Immature natural killer cell (primary cell): ENCODE measurements around the gene CHSY1. TPM values are rescaled to one million over a fixed set of nuclear protein-coding genes. Genes with fewer than 3 reads are reported as not detected.
"Not testable (repeated sequence)": the region's sequence is repeated elsewhere in the genome, so short reads cannot be mapped to it uniquely, and the experiment has no call there.

Experiments
- DNase-seq, 3 donors: peaks; one replicate each; pipeline ENCODE4 v3.0.0; 2022; ENCODE audit warnings: mixed read lengths in 1 of 3
- H3K27ac Mint-ChIP-seq, 6 donors: one replicate each; pipeline ENCODE4 v1.8.0; 2020; ENCODE audit warnings: mixed read lengths in 6 of 6, mild to moderate bottlenecking in 5 of 6, inconsistent platforms in 4 of 6, moderate library complexity in 3 of 6
- H3K27me3 Mint-ChIP-seq, 3 donors: one replicate each; pipeline ENCODE4 v1.8.0; 2020 to 2021; ENCODE audit warnings: low read depth in 3 of 3, mild to moderate bottlenecking in 3 of 3, mixed read lengths in 3 of 3, moderate library complexity in 3 of 3, inconsistent platforms in 1 of 3
- H3K36me3 Mint-ChIP-seq, 3 donors: one replicate each; pipeline ENCODE4 v1.8.0; 2020; ENCODE audit warnings: mixed read lengths in 3 of 3, inconsistent platforms in 2 of 3, mild to moderate bottlenecking in 2 of 3
- H3K4me1 Mint-ChIP-seq, 2 donors: one replicate each; pipeline ENCODE4 v1.8.0; 2020; ENCODE audit warnings: inconsistent platforms in 2 of 2, mild to moderate bottlenecking in 2 of 2, mixed read lengths in 2 of 2, moderate library complexity in 1 of 2
- H3K4me3 Mint-ChIP-seq, 5 donors: one replicate each; pipeline ENCODE4 v1.8.0; 2020; ENCODE audit warnings: mild to moderate bottlenecking in 5 of 5, mixed read lengths in 5 of 5, inconsistent platforms in 3 of 5, moderate library complexity in 3 of 5
- H3K9me3 Mint-ChIP-seq, 6 donors: one replicate each; pipeline ENCODE4 v1.8.0; 2020; ENCODE audit warnings: mild to moderate bottlenecking in 6 of 6, mixed read lengths in 6 of 6, inconsistent platforms in 4 of 6, moderate library complexity in 3 of 6
- polyA plus RNA-seq, 3 donors: library from polyadenylated mRNA; unstranded; fragments of 300-500 nt; fragmentation: Illumina TruSeq; gene quantifications; one replicate each; pipeline ENCODE4 v1.2.3, GENCODE V29; 2021

CHSY1 gene
- polyA plus RNA-seq, 3 donors from 2014 or later: 2.8 to 4.0 (median 2.8) TPM

DNA sequence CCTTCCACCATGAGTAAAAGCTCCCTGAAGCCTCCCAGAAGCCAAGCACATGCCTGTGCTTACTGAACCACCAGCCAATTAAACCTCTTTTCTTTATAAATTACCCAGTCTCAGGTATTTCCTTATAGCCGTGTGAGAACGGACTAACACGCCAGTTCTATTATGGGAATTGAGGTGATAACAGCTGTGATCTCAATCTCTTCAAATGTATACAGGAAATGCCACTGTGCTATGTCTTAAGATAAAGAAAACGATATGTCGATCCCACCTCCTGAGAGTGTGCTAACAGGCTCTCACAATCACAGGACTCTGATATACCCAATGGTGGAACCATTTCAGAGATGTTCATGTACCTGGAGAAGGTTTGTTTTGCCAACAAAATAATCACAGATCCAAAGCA lies 26.2 kb downstream of the CHSY1 start:
- Mint-ChIP-seq H3K4me3 (peak overlapping the region in 1 of 5 donors; percentile 21), H3K9me3 (peaks cover 3 to 19% (median 12%) of the 10 kb centered on the region in 6 donors), H3K4me1 (peaks cover 68 to 73% of the 10 kb centered on the region in 2 donors), H3K27ac (peak overlapping the region in 4 of 6 donors; percentile 28 to 75 (median 46)), H3K27me3 (peaks cover 0 to 2% (median 0%) of the 10 kb centered on the region in 3 donors), H3K36me3 (peaks cover 23 to 25% (median 24%) of the 10 kb centered on the region in 3 donors)
- DNase-seq: no peak

DNA sequence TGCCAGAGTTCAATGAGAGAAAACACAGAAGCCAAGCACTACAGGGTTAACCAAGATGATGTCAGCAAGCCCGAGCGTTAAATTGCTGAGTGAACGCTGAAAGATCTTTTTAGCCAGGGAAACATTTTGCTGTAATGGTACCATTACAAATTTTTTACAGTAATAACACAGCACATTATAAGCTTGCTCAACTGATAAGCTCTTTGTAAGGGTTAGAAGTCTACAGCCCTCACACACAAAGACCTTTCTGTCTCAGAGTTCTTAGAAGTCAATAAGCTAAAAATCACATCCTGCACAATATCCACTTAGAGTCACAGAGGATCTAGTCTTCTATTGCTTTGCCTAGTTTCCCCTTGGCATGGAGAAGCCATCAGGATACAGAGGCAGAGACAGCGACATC lies 29.9 kb downstream of the CHSY1 start:
- peaks cover 0 to 4% (median 3%) of the 10 kb centered on the region in 3 donors for H3K36me3 Mint-ChIP-seq
- H3K27me3 Mint-ChIP-seq: peaks cover 0 to 2% (median 0%) of the 10 kb centered on the region in 3 donors
- H3K27ac Mint-ChIP-seq: peak overlapping the region in 3 of 6 donors; percentile 9 to 29 (median 18)
- H3K4me3 Mint-ChIP-seq: no peak overlapping the region
- peaks cover 0 to 1% (median 0%) of the 10 kb centered on the region in 6 donors for H3K9me3 Mint-ChIP-seq
- peaks cover 81 to 86% of the 10 kb centered on the region in 2 donors for H3K4me1 Mint-ChIP-seq
- no peak for DNase-seq

DNA sequence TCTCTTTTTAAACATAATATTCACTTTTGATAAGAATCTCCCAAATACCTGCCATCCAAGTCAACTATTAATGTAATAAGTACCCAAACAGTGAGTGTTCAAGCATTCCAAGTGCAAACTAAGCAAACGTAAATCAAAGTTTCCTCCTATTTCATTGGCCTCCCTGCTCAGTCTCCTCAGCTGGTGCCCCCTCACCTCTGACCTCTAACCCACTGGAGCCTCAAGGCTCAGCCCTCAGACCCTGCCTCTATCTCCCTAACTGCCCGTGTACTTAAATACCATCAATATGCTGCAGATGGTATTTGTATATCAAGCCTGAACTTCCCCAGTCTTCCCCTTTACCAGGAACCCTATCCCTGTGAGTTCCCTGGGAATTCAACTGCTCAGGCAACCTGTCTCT lies 31.8 kb downstream of the CHSY1 start:
- H3K27ac Mint-ChIP-seq: peak overlapping the region; percentile 8 to 81 (median 22)
- peaks cover 0 to 4% (median 0%) of the 10 kb centered on the region in 3 donors for H3K36me3 Mint-ChIP-seq
- H3K9me3 Mint-ChIP-seq: no peaks in the 10 kb centered on the region
- peak overlapping the region in 2 of 5 donors; percentile 8 to 14 for H3K4me3 Mint-ChIP-seq
- peaks cover 78 to 85% of the 10 kb centered on the region in 2 donors for H3K4me1 Mint-ChIP-seq
- H3K27me3 Mint-ChIP-seq: no peaks in the 10 kb centered on the region
- DNase-seq: no peak

DNA sequence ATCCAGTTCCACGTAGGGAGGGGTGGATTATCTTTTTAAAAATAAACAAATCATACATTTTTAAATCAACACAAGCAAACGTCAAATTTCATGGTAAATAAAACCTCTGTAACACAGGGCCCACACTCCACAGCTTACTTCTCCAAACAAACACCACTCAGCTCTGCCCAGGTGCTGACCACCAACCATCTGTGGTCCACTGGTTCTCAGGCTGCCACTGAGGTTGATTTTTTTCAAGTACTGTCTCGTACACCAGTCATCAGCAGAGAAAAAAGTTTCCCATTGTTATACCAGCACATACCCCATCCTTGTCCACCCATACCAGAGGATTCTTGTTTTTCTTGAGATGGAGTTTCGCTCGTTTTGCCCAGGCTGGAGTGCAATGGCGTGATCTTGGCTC lies 32.4 kb downstream of the CHSY1 start:
- Mint-ChIP-seq H3K4me1 (peaks cover 75 to 82% of the 10 kb centered on the region in 2 donors), H3K9me3 (no peaks in the 10 kb centered on the region), H3K36me3 (peaks cover 0 to 4% (median 0%) of the 10 kb centered on the region in 3 donors), H3K27me3 (no peaks in the 10 kb centered on the region), H3K4me3 (peak overlapping the region in 1 of 5 donors; percentile 19), H3K27ac (peak overlapping the region in 5 of 6 donors; percentile 8 to 54 (median 38))
- peak in 1 of 3 donors; percentile 15 for DNase-seq

DNA sequence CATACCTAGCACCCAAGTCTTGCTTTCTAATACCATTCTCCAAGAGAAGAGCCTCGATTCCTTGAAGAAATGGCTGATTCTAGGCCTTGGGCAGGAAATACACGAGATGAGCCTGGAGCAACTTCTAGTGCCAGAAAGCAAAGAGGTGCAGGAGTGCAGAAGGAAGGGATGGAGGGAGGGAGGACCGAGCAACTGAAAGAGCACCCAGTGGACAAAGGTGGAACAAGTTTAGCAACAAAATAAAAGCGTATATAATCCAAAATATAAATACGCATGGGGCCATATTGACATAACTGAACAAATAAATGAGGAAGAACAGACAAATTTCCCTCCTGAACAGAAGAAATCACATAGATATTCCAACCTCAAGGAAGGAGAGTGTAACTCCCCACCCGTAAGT lies 34.4 kb downstream of the CHSY1 start:
- Mint-ChIP-seq H3K27ac (peak overlapping the region in 5 of 6 donors; percentile 8 to 53 (median 27)), H3K4me1 (peaks cover 73 to 86% of the 10 kb centered on the region in 2 donors), H3K4me3 (no peak overlapping the region), H3K36me3 (no peaks in the 10 kb centered on the region), H3K27me3 (no peaks in the 10 kb centered on the region), H3K9me3 (no peaks in the 10 kb centered on the region)
- no peak for DNase-seq

DNA sequence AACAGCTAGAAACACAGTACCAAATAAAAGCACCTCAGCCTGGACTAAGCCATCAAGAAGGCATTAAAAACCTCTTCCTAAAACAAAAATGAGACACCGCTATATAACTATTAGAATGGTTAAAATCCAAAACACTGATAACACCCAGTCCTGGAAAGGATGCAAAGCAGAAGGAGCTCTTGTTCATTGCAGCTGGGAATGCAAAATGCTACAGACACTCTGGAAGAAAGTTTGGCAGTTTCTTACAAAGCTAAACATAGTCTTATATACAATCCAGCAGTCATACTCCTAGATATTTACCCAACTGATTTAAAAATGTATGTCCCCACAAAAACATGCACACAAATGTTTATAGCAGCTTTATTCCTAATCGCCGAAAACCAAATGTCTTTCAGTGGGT lies 35.7 kb downstream of the CHSY1 start:
- no peak for DNase-seq
- H3K27me3 Mint-ChIP-seq: no peaks in the 10 kb centered on the region
- H3K4me1 Mint-ChIP-seq: peaks cover 70 to 89% of the 10 kb centered on the region in 2 donors
- no peaks in the 10 kb centered on the region for H3K9me3 Mint-ChIP-seq
- peak overlapping the region in 2 of 6 donors; percentile 2 to 14 for H3K27ac Mint-ChIP-seq
- no peak overlapping the region for H3K4me3 Mint-ChIP-seq
- no peaks in the 10 kb centered on the region for H3K36me3 Mint-ChIP-seq

DNA sequence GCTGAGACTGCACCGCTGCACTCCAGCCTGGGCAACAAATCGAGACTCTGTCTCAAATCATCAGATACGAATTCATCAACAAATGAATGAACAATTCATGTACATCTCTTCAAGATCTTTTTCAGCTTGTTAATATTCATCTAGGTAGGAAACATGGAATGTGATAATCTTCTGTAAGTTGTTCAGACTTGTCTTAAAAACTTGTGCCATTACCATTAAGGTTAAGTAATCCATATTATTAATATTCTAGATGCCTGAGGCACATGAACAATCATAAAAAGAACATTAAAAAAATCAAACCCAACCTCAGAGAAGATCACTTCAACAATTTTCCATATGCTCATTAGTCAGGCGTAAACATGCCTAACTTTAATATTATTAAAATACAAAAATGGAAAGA lies 36.2 kb downstream of the CHSY1 start:
- Mint-ChIP-seq H3K27ac (peak overlapping the region in 1 of 6 donors; percentile 14), H3K36me3 (no peaks in the 10 kb centered on the region), H3K9me3 (no peaks in the 10 kb centered on the region), H3K4me1 (peaks cover 68 to 86% of the 10 kb centered on the region in 2 donors), H3K27me3 (no peaks in the 10 kb centered on the region), H3K4me3 (no peak overlapping the region)
- DNase-seq: no peak

DNA sequence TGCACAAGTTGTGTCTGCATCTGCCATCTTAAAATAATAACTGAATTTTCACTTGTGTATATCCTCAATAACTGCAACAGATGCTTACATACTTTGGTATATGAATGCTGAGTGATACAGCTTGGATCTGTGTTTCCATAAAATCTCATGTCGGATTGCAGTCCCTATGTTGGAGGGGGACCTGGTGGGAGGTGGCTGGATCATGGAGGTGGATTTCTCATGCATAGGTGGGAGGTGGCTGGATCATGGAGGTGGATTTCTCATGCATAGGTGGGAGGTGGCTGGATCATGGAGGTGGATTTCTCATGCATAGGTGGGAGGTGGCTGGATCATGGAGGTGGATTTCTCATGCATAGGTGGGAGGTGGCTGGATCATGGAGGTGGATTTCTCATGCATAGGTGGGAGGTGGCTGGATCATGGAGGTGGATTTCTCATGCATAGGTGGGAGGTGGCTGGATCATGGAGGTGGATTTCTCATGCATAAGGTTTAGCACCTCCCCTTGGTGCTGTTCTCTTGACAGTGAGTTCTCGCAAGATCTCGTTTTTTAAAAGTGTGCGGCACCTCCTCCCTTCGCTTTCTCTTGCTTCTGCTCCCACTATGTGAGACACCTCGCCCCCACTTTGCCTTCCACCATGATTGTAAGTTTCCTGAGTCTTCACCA lies 37.3 kb downstream of the CHSY1 start:
- not testable (repeated sequence) for H3K4me3 Mint-ChIP-seq, H3K36me3 Mint-ChIP-seq, DNase-seq, H3K9me3 Mint-ChIP-seq, H3K27me3 Mint-ChIP-seq
- Mint-ChIP-seq H3K27ac (peak overlapping the region in 2 of 6 donors; percentile 36 to 59), H3K4me1 (peaks cover 66 to 85% of the 10 kb centered on the region in 2 donors)

DNA sequence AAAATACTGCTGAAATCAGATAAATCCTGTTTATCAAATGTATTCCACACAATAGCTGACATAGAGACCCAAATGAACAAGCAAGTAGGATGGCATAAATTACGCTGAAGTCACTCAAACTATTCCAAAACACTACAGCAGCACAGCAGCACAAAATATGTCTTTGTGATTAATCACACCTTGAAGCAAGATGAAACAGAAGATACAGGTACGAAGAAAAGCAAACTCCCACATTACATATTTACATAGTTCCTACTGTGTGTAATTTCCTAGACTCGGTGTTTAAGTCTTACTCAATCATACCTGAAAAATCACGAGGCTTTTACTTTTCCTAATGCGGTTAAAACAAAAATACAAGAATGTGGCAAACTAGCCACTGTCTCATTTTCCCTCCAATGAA lies 38.3 kb downstream of the CHSY1 start:
- Mint-ChIP-seq H3K27me3 (no peaks in the 10 kb centered on the region), H3K27ac (peak overlapping the region in 1 of 6 donors; percentile 54), H3K4me1 (peaks cover 68 to 84% of the 10 kb centered on the region in 2 donors), H3K36me3 (no peaks in the 10 kb centered on the region), H3K4me3 (no peak overlapping the region), H3K9me3 (no peaks in the 10 kb centered on the region)
- no peak for DNase-seq

DNA sequence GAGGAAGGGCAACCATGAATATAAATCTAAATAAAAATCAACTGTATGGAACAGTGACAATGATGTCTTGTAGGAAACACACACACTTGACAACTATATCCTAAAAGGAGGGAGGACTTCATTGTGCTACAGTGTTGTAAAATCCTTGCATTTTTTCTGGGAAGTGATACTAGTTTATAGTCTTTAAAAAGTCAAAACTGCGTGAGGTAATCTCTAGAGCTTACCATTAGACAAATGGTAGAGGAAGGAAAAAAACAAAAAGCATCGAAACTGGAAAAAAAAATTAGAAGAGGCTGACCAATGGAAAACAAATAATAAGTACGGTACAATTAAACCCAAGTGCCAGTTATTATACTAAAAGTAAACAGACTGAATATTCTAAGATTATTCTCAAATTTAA lies 38.7 kb downstream of the CHSY1 start:
- Mint-ChIP-seq H3K27me3 (no peaks in the 10 kb centered on the region), H3K27ac (no peak overlapping the region), H3K4me1 (peaks cover 65 to 83% of the 10 kb centered on the region in 2 donors), H3K9me3 (no peaks in the 10 kb centered on the region), H3K36me3 (no peaks in the 10 kb centered on the region), H3K4me3 (no peak overlapping the region)
- DNase-seq: no peak

DNA sequence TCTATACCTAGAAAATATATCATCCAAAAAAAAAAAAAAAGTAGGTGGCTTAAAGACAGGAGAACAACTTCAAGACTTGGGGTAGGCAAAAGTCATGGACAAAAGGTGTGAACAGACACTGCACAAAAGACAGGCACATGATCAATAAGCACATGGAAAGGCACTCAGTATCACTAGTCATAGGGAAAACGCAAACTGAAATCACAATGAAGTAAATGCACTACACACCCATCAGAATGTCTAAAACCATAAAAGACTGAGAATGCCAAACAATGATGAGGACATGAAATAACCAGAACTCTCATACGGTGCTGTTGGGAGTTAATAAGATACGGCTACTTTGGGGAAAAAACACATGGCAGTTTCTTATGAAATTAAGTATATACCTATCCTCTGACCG lies 40.0 kb downstream of the CHSY1 start:
- no peak overlapping the region for H3K4me3 Mint-ChIP-seq
- peak overlapping the region in 1 of 6 donors; percentile 14 for H3K27ac Mint-ChIP-seq
- DNase-seq: no peak
- no peaks in the 10 kb centered on the region for H3K36me3 Mint-ChIP-seq
- H3K4me1 Mint-ChIP-seq: peaks cover 68 to 83% of the 10 kb centered on the region in 2 donors
- H3K9me3 Mint-ChIP-seq: no peaks in the 10 kb centered on the region
- no peaks in the 10 kb centered on the region for H3K27me3 Mint-ChIP-seq

DNA sequence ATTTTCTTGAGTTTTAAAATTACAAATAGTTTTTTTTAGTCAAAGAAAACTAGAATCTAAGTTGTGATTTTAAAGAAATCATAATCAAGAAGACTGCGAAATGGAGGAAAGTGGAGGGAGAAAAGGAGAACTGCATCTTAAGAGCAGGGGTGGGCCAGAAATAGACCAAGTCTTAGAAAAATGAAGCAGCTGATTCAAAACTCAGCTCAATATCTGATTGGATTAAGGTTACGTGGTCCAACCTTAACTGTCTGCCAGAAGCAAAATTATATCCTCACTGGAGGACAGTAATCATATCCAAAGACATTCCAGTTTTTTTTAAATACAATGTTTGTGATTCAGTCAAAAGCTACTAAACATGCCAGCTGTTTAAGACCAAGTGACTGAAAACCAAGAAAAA lies 41.4 kb downstream of the CHSY1 start:
- H3K4me3 Mint-ChIP-seq: no peak overlapping the region
- no peak for DNase-seq
- no peaks in the 10 kb centered on the region for H3K9me3 Mint-ChIP-seq
- peak overlapping the region in 1 of 6 donors; percentile 52 for H3K27ac Mint-ChIP-seq
- no peaks in the 10 kb centered on the region for H3K27me3 Mint-ChIP-seq
- H3K36me3 Mint-ChIP-seq: no peaks in the 10 kb centered on the region
- H3K4me1 Mint-ChIP-seq: peaks cover 70 to 83% of the 10 kb centered on the region in 2 donors

DNA sequence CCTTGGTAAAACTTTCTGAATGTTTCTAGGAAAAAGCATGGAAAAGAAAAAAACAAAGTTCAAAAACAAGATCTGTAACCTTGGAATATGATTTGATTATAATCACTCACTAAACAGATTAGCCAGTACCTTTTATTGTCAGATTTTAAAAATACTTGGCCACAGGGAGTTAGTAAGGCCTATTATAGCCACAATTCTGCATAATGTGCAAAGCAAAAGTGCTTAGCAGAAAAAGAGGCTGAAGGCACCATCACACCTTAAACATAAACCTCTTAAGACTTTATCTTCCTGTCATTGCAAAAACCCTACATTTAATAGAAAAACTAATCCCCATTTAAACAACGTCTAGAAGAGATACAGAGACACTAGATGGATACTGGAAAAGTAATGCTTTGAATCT lies 41.8 kb downstream of the CHSY1 start:
- peak overlapping the region in 3 of 6 donors; percentile 7 to 56 (median 52) for H3K27ac Mint-ChIP-seq
- no peak for DNase-seq
- no peak overlapping the region for H3K4me3 Mint-ChIP-seq
- peaks cover 72 to 84% of the 10 kb centered on the region in 2 donors for H3K4me1 Mint-ChIP-seq
- H3K27me3 Mint-ChIP-seq: no peaks in the 10 kb centered on the region
- H3K9me3 Mint-ChIP-seq: no peaks in the 10 kb centered on the region
- no peaks in the 10 kb centered on the region for H3K36me3 Mint-ChIP-seq

DNA sequence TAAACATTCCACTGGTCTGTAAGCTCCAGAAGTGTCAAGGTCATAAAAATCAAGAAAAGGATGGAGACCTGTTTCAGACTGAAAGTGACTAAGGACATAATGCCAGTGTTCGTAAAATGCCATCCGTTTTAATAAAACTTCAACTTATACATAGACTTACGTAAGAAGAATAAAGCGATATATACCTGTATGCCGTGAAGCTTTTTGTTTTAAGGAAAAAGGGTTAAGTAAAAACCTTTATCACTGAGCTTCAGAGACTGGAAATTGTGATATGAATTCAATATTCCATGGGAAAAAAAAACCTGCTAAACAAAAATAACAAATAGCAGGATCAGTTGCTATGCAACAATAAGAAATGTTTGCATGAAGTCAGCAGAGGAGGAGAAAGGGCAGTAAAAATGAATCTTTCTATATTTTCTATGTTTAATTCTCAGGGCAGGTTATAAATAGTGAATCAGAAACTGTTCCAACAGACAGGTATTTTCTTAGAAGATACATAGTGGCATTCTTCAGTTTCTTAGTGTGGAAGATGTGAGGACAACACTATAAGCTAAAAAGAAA lies 42.5 kb downstream of the CHSY1 start:
- Mint-ChIP-seq H3K27me3 (no peaks in the 10 kb centered on the region), H3K27ac (peak overlapping the region in 4 of 6 donors; percentile 8 to 56 (median 18)), H3K9me3 (no peaks in the 10 kb centered on the region), H3K36me3 (no peaks in the 10 kb centered on the region), H3K4me3 (no peak overlapping the region), H3K4me1 (peaks cover 75 to 88% of the 10 kb centered on the region in 2 donors)
- DNase-seq: no peak
